KOPT-K1 (cell line): ENCODE measurements around the gene GMDS.

Source experiments
- H3K27ac ChIP-seq: fragments of 200-600 bp; sonication (generic); 2 replicates; pipeline ENCODE4 v1.5.1; 2016; ENCODE audit warnings: antibody characterized with exemption, mild to moderate bottlenecking, low read depth, low read length; ENCODE audit not compliant: poor library complexity, severe bottlenecking
- H3K36me3 ChIP-seq: fragments of 200-600 bp; sonication (generic); 2 replicates; pipeline ENCODE4 v1.5.1; 2017; ENCODE audit warnings: antibody characterized with exemption, mild to moderate bottlenecking, low read length, moderate library complexity; ENCODE audit not compliant: insufficient read depth
- H3K9me3 ChIP-seq: fragments of 200-600 bp; sonication (generic); 2 replicates; pipeline ENCODE4 v1.5.1; 2017; ENCODE audit warnings: antibody characterized with exemption, low read length, mild to moderate bottlenecking; ENCODE audit not compliant: insufficient read depth, poor library complexity, severe bottlenecking

GMDS gene

GRCh38 chr6:2254747-2255146, 9.3 kb upstream of the GMDS start:
- Histone ChIP-seq H3K9me3 (peaks cover 9% of the 10 kb centered on the region), H3K36me3 (peaks cover 24% of the 10 kb centered on the region; the same call in 1 of the 2 replicates), H3K27ac (no peak overlapping the region)

DNA sequence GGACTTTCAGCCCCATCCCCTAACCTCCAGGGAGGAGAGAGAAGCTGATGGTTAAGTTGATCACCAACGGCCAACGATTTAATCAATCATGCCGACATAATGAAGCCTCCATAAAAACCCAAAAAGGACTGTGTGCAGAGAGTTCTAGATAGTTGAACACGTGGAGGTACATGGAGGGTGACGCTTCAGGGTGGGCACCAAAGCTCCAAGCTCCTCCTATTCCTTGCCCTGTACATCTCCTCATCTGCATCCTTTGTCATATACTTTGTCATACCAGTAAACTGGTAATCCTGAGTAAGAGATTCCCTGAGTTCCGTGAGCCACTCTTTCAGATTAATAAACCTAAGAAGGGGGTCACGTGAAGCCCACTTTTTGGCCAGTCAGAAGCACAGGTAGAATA, 3.7 kb upstream of the GMDS start:
- H3K36me3 ChIP-seq, result peaks cover 4% of the 10 kb centered on the region; the same call in 1 of the 2 replicates

DNA sequence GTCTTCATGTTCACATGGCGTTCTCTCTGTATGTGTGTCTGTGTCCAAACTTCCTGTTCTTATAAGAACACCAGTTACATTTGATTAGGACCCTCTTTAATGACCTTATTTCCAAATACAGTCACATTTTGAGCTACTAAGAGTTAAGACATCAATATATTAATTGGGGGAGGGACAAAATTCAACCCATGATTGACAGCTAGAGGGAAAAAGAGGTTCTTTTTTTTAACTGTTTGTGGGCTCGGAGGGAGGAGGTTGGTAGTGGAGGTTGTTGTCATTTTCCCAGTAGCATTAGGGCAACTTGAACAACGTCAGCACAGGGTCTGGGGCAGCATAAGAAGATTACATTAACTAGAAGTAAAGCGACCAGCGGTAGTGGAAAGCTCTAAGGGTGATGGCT, 2.3 kb upstream of the GMDS start:
- Histone ChIP-seq H3K9me3 (no peaks in the 10 kb centered on the region), H3K27ac (no peak overlapping the region), H3K36me3 (no peaks in the 10 kb centered on the region)

More for the DNA sequence above, 3.7 kb upstream of the GMDS start:
- Histone ChIP-seq H3K9me3 (no peaks in the 10 kb centered on the region), H3K27ac (no peak overlapping the region)

GRCh38 chr6:2245877-2246863, 765 bp upstream of the GMDS start:
- peak overlapping the region; percentile 81 for H3K27ac ChIP-seq
- no peaks in the 10 kb centered on the region for H3K36me3 ChIP-seq
- no peaks in the 10 kb centered on the region for H3K9me3 ChIP-seq

GRCh38 chr6:2244261-2245102, 923 bp downstream of the GMDS start:
- no peaks in the 10 kb centered on the region for H3K9me3 ChIP-seq
- H3K36me3 ChIP-seq, result no peaks in the 10 kb centered on the region
- peak overlapping the region; percentile 81 for H3K27ac ChIP-seq

GRCh38 chr6:2242311-2242710, 3.1 kb downstream of the GMDS start:
- H3K9me3 ChIP-seq, result no peaks in the 10 kb centered on the region
- no peak overlapping the region for H3K27ac ChIP-seq
- no peaks in the 10 kb centered on the region for H3K36me3 ChIP-seq

- Histone ChIP-seq H3K27ac (no peak overlapping the region), H3K9me3 (no peaks in the 10 kb centered on the region), H3K36me3 (no peaks in the 10 kb centered on the region)
Measured at GRCh38 chr6:2240961-2241360, 4.4 kb downstream of the GMDS start.

GRCh38 chr6:2237001-2237400, 8.4 kb downstream of the GMDS start:
- Histone ChIP-seq H3K36me3 (no peaks in the 10 kb centered on the region), H3K9me3 (no peaks in the 10 kb centered on the region), H3K27ac (no peak overlapping the region)

DNA sequence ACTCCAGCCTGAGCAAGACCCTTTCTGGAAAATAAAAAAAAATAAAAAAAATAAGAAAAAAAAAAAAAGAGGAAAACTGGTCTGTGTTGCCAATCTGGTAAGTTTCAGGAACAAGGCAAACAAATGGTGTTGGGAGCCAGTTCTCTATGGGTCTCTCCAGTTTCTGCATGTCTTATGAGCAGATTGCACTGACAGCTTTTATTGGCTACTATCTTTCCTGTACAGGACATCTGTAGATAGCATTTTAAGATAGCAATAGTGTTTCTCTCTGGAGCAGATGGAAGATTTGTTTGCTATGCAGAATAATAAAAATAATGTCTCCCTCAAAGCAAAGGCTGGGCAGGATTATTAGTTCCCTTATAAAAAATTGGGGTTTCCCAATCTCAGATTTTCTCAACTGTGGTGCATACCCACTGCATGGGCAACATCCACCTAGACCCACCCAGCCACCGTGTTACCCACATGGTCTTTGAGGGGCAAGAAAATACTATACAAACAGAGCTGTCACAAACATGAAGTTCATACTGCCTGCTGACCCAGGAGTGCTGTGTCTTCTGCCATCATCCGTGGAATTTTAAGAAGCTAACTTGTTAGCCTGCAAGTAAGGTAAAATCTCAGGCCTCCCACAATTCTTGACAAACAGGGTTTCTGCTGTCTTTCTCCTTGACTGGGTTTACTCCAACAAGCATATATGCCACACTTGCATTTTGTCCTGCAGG, 9.5 kb downstream of the GMDS start:
- Histone ChIP-seq H3K9me3 (no peaks in the 10 kb centered on the region), H3K27ac (no peak overlapping the region), H3K36me3 (no peaks in the 10 kb centered on the region)

GRCh38 chr6:2232445-2232844, 13.0 kb downstream of the GMDS start:
- Histone ChIP-seq H3K27ac (no peak overlapping the region), H3K9me3 (no peaks in the 10 kb centered on the region), H3K36me3 (no peaks in the 10 kb centered on the region)

- Histone ChIP-seq H3K27ac (no peak overlapping the region), H3K36me3 (no peaks in the 10 kb centered on the region), H3K9me3 (no peaks in the 10 kb centered on the region)
Measured at GRCh38 chr6:2231438-2231837, 14.0 kb downstream of the GMDS start.

- no peak overlapping the region for H3K27ac ChIP-seq
- no peaks in the 10 kb centered on the region for H3K36me3 ChIP-seq
- no peaks in the 10 kb centered on the region for H3K9me3 ChIP-seq
Measured at GRCh38 chr6:2230659-2231277, 14.6 kb downstream of the GMDS start.

GRCh38 chr6:2229742-2230141, 15.7 kb downstream of the GMDS start:
- no peak overlapping the region for H3K27ac ChIP-seq
- H3K9me3 ChIP-seq, result no peaks in the 10 kb centered on the region
- no peaks in the 10 kb centered on the region for H3K36me3 ChIP-seq

DNA sequence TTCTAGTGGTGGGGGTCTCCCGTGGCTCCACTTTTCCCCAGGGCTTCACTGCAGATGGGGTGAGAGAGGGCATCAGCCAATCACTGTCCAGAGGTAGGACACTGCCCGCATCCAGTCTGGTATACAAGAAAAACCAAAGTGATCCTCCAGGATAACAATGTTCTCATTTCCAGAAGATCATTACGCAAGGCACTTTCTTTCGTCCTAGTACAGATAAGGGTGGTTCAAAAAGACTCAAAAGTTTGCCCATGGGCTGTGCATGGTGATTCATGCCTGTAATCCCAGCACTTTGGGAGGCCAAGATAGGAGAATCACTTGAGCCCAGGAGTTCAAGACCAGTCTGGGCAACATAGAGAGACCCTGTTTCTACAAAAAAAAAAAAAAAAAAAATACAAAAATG, 16.4 kb downstream of the GMDS start:
- Histone ChIP-seq H3K36me3 (no peaks in the 10 kb centered on the region), H3K9me3 (no peaks in the 10 kb centered on the region), H3K27ac (no peak overlapping the region)
